GM10847 (cell line): Measurements from ENCODE around the gene CERS5.

ENCODE experiments used
- POLR2A ChIP-seq: IDR thresholded peaks from 2 replicates; pipeline ENCODE4 v1.6.1; 2011; ENCODE audit not compliant: insufficient read length; ENCODE audit errors: extremely low read depth

Gene CERS5

GRCh38 chr12:50117057-50117622 is 50.0 kb downstream of the CERS5 start:
- TF ChIP-seq POLR2A, result no peak

GRCh38 chr12:50112456-50113218 is 54.5 kb downstream of the CERS5 start:
- no peak for TF ChIP-seq POLR2A

GRCh38 chr12:50111693-50112455 is 55.3 kb downstream of the CERS5 start, which contains the start of gene COX14:
TSS of gene COX14 (plus strand) at chr12:50112236. CDS start at chr12:50120044, 7,808 bp downstream.
- TF ChIP-seq POLR2A, result peak; percentile 92

GRCh38 chr12:50111395-50111692 is 55.8 kb downstream of the CERS5 start:
- TF ChIP-seq POLR2A, result no peak

GRCh38 chr12:50110762-50111351 is 56.3 kb downstream of the CERS5 start:
- peak; percentile 10 for TF ChIP-seq POLR2A

- peak; percentile 20 for TF ChIP-seq POLR2A
Observed at GRCh38 chr12:50110127-50110761, 56.9 kb downstream of the CERS5 start.

GRCh38 chr12:50109319-50109718 is 57.9 kb downstream of the CERS5 start:
- no peak for TF ChIP-seq POLR2A

- no peak for TF ChIP-seq POLR2A
Observed at GRCh38 chr12:50107416-50108268, 59.5 kb downstream of the CERS5 start.

- TF ChIP-seq POLR2A, result no peak
Observed at GRCh38 chr12:50106907-50107306, 60.3 kb downstream of the CERS5 start.

- TF ChIP-seq POLR2A, result no peak
Observed at GRCh38 chr12:50105913-50106450, 61.2 kb downstream of the CERS5 start.

- TF ChIP-seq POLR2A, result no peak
Observed at GRCh38 chr12:50104417-50105366, 62.5 kb downstream of the CERS5 start.

- TF ChIP-seq POLR2A, result no peak
Observed at GRCh38 chr12:50103767-50104321, 63.3 kb downstream of the CERS5 start, which contains the start of gene GPD1. TSS of gene GPD1 (plus strand) at chr12:50104008. CDS start at chr12:50104051, 43 bp downstream.

GRCh38 chr12:50103351-50103750 is 63.8 kb downstream of the CERS5 start:
- no peak for TF ChIP-seq POLR2A
